GM21576 (cell line): ENCODE results near the gene NUDT12.

Source experiments
- ATAC-seq: cut with Tn5 transposase; IDR thresholded peaks from one replicate; pipeline ENCODE4 v1.9.1; 2021; ENCODE audit warnings: mild to moderate bottlenecking, moderate library complexity; ENCODE audit not compliant: unreplicated experiment

The NUDT12 gene

GRCh38 chr5:103541569-103541968 lies 21.0 kb downstream of the NUDT12 start:
- no peak for ATAC-seq

GRCh38 chr5:103541114-103541513 lies 21.5 kb downstream of the NUDT12 start:
- no peak for ATAC-seq

- no peak for ATAC-seq
Observed at GRCh38 chr5:103539376-103540330, 22.9 kb downstream of the NUDT12 start.

GRCh38 chr5:103532086-103532734 lies 30.4 kb downstream of the NUDT12 start:
- no peak for ATAC-seq

GRCh38 chr5:103526164-103526915 lies 36.2 kb downstream of the NUDT12 start:
- ATAC-seq, result no peak

- no peak for ATAC-seq
Observed at GRCh38 chr5:103525361-103525760, 37.2 kb downstream of the NUDT12 start.

GRCh38 chr5:103523319-103523718 lies 39.3 kb downstream of the NUDT12 start:
- ATAC-seq, result no peak

- ATAC-seq, result no peak
Observed at GRCh38 chr5:103522586-103522985, 40.0 kb downstream of the NUDT12 start.

GRCh38 chr5:103519550-103519949 lies 43.0 kb downstream of the NUDT12 start:
- no peak for ATAC-seq

GRCh38 chr5:103514371-103514770 lies 48.2 kb downstream of the NUDT12 start:
- no peak for ATAC-seq

- ATAC-seq, result no peak
Observed at GRCh38 chr5:103513701-103514100, 48.9 kb downstream of the NUDT12 start.

- no peak for ATAC-seq
Observed at GRCh38 chr5:103512500-103512899, 50.1 kb downstream of the NUDT12 start.

GRCh38 chr5:103511554-103511885 lies 51.1 kb downstream of the NUDT12 start:
- ATAC-seq, result no peak

GRCh38 chr5:103510851-103511553 lies 51.6 kb downstream of the NUDT12 start:
- ATAC-seq, result no peak

GRCh38 chr5:103505581-103506305 lies 56.8 kb downstream of the NUDT12 start:
- no peak for ATAC-seq

GRCh38 chr5:103503066-103503465 lies 59.5 kb downstream of the NUDT12 start:
- no peak for ATAC-seq

GRCh38 chr5:103502662-103503061 lies 59.9 kb downstream of the NUDT12 start:
- ATAC-seq, result no peak
